22Rv1 (cell line): ENCODE results near the gene UBE2O.
A peak's percentile ranks its signal among the peaks of the same experiment; 100 is the strongest.

ENCODE experiments used
- H3K27ac ChIP-seq: fragments of 450-650 bp; 2 replicates; pipeline ENCODE4 v1.5.1; 2017
- CTCF ChIP-seq: fragments of 450-650 bp; IDR thresholded peaks from 2 replicates; pipeline ENCODE4 v1.5.1; 2017; ENCODE audit warnings: mild to moderate bottlenecking
- ZFX ChIP-seq: fragments of 450-650 bp; IDR thresholded peaks from 2 replicates; pipeline ENCODE4 v1.6.1; 2017; ENCODE audit warnings: antibody characterized with exemption, borderline replicate concordance

UBE2O gene

DNA sequence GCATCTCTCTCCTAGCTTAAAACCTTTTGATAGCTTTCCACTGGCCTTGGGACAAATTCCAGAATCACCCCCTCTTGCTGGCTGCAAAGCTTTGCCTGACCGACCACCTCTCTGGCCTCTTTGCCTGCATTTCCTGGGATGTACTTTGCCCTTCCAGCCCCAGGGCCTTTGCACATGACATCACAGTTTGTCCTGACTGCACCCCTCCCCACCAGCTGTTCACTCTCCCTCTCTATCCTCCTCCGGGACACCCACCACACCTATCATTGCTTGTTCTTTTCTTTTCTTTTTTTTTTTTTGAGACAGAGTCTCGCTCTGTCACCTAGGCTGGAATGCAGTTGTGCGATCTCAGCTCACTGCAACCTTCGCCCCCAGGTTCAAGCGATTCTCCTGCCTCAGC, 22.4 kb upstream of the UBE2O start:
- TF ChIP-seq CTCF: no peak
- TF ChIP-seq ZFX: no peak
- H3K27ac ChIP-seq: no peak overlapping the region

GRCh38 chr17:76474894-76475293, 21.9 kb upstream of the UBE2O start:
- TF ChIP-seq ZFX (no peak), CTCF (no peak)
- H3K27ac ChIP-seq: no peak overlapping the region

- H3K27ac ChIP-seq: no peak overlapping the region
- TF ChIP-seq CTCF (no peak), ZFX (no peak)
Observed at GRCh38 chr17:76474238-76474637, 21.3 kb upstream of the UBE2O start.

- TF ChIP-seq ZFX: no peak
- peak; percentile 38; the same call in 1 of the 2 replicates for TF ChIP-seq CTCF
- H3K27ac ChIP-seq: no peak overlapping the region
Observed at GRCh38 chr17:76473541-76473985, 20.6 kb upstream of the UBE2O start.

GRCh38 chr17:76472726-76473125, 19.8 kb upstream of the UBE2O start:
- TF ChIP-seq ZFX (no peak), CTCF (no peak)
- no peak overlapping the region for H3K27ac ChIP-seq

DNA sequence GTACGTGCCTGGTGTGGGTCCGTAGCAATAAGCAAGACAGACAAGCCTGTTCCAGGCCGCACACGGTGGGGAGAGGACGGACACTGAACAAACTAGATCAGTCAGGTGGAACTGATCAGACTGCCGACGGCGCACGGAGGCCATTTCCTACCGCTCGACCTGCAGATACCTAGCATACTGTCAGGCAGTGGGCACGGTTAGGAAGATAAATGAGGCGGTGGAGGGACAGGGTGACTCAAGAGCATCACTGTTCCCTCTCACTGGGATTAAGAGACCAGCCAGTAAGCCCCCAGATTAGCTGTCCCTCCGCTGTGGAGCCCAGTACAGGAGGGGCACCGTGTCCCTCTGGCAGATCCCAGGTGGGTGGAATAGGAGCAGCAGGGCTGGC, 19.3 kb upstream of the UBE2O start:
- H3K27ac ChIP-seq: no peak overlapping the region

More for the DNA sequence above, 19.3 kb upstream of the UBE2O start:
- TF ChIP-seq CTCF: no peak
- no peak for TF ChIP-seq ZFX
